GM18499 (cell line): ENCODE data around the gene IMPDH1.

Experiments used
- ATAC-seq: cut with Tn5 transposase; IDR thresholded peaks from one replicate; pipeline ENCODE4 v1.9.1; 2021; ENCODE audit warnings: moderate number of reproducible peaks; ENCODE audit not compliant: insufficient read depth, unreplicated experiment

The IMPDH1 gene

GRCh38 chr7:128343554-128344430 is 66.0 kb downstream of the IMPDH1 start, which contains the start of gene RBM28:
Gene RBM28 (minus strand): TSS chr7:128343908. CDS start chr7:128343793, 115 bp downstream.
- peak; percentile 69 for ATAC-seq
